Ishikawa (cell line): ENCODE results near the gene RPL5.

Experiments
- CEBPB ChIP-seq: IDR thresholded peaks from 2 replicates; pipeline ENCODE4 v1.6.1; 2012
- CREB1 ChIP-seq: IDR thresholded peaks from 2 replicates; pipeline ENCODE4 v1.6.1; 2012; ENCODE audit warnings: low read depth
- EGR1 ChIP-seq: IDR thresholded peaks from 2 replicates; pipeline ENCODE4 v1.6.1; 2012
- EP300 ChIP-seq: IDR thresholded peaks from 2 replicates; pipeline ENCODE4 v1.6.1; 2012; ENCODE audit warnings: borderline replicate concordance
- FOXM1 ChIP-seq: IDR thresholded peaks from 2 replicates; pipeline ENCODE4 v1.6.1; 2012; ENCODE audit warnings: low read depth, borderline replicate concordance
- MAX ChIP-seq: IDR thresholded peaks from 2 replicates; pipeline ENCODE4 v1.6.1; 2012
- NFIC ChIP-seq: IDR thresholded peaks from 2 replicates; pipeline ENCODE4 v1.6.1; 2012
- RAD21 ChIP-seq: IDR thresholded peaks from 2 replicates; pipeline ENCODE4 v1.6.1; 2012; ENCODE audit warnings: low read depth
- REST ChIP-seq: IDR thresholded peaks from 2 replicates; pipeline ENCODE4 v1.6.1; 2012; ENCODE audit warnings: low read depth, mild to moderate bottlenecking
- TAF1 ChIP-seq: IDR thresholded peaks from 2 replicates; pipeline ENCODE4 v1.6.1; 2012; ENCODE audit warnings: low read depth, mild to moderate bottlenecking
- TCF12 ChIP-seq: IDR thresholded peaks from 2 replicates; pipeline ENCODE4 v1.6.1; 2012; ENCODE audit warnings: low read depth
- TEAD4 ChIP-seq: IDR thresholded peaks from 2 replicates; pipeline ENCODE4 v1.6.1; 2012
- USF1 ChIP-seq: IDR thresholded peaks from 2 replicates; pipeline ENCODE4 v1.6.1; 2012
- YY1 ChIP-seq: IDR thresholded peaks from 2 replicates; pipeline ENCODE4 v1.6.1; 2012; ENCODE audit warnings: low read depth
- ZBTB7A ChIP-seq: IDR thresholded peaks from 2 replicates; pipeline ENCODE4 v1.6.1; 2012; ENCODE audit warnings: low read depth

The RPL5 gene

GRCh38 chr1:92790081-92790480 lies 41.8 kb upstream of the RPL5 start:
- TF ChIP-seq NFIC (no peak), EGR1 (no peak), TCF12 (no peak), RAD21 (no peak), REST (no peak), CREB1 (no peak), USF1 (no peak), ZBTB7A (no peak), MAX (no peak), YY1 (no peak), EP300 (no peak), CEBPB (no peak), TEAD4 (no peak), FOXM1 (no peak), TAF1 (no peak)

GRCh38 chr1:92790867-92791266 lies 41.0 kb upstream of the RPL5 start:
- no peak for TF ChIP-seq CREB1
- no peak for TF ChIP-seq FOXM1
- no peak for TF ChIP-seq TCF12
- no peak for TF ChIP-seq NFIC
- no peak for TF ChIP-seq REST

- TF ChIP-seq CEBPB (no peak), CREB1 (no peak), NFIC (no peak), TCF12 (no peak), RAD21 (no peak), REST (no peak)
These were observed 40.3 kb upstream of the RPL5 start for GRCh38 chr1:92791487-92792066.

GRCh38 chr1:92792340-92792782 lies 39.5 kb upstream of the RPL5 start:
- TF ChIP-seq ZBTB7A (no peak), TEAD4 (0 out of 2 replicates have a peak, but pooled peaks have one; percentile 8), REST (no peak), NFIC (no peak), RAD21 (no peak)
